GM19240 (cell line): ENCODE data around the gene FNBP1.

Experiments used
- DNase-seq: peaks from one replicate; pipeline ENCODE4 v3.0.0; 2011; ENCODE audit warnings: low spot score; ENCODE audit not compliant: insufficient read length

The FNBP1 gene

GRCh38 chr9:129929496-129930125 is 113.4 kb downstream of the FNBP1 start:
- DNase-seq: no peak

- DNase-seq: no peak
Observed at GRCh38 chr9:129923589-129923988, 119.4 kb downstream of the FNBP1 start.

GRCh38 chr9:129921905-129922304 is 121.1 kb downstream of the FNBP1 start:
- no peak for DNase-seq

- DNase-seq: no peak
Observed at GRCh38 chr9:129919841-129920240, 123.1 kb downstream of the FNBP1 start.

GRCh38 chr9:129919277-129919676 is 123.7 kb downstream of the FNBP1 start:
- DNase-seq: no peak

- no peak for DNase-seq
Observed at GRCh38 chr9:129918296-129918950, 124.6 kb downstream of the FNBP1 start.

GRCh38 chr9:129916707-129917106 is 126.3 kb downstream of the FNBP1 start:
- DNase-seq: no peak

- no peak for DNase-seq
Observed at GRCh38 chr9:129914051-129914450, 128.9 kb downstream of the FNBP1 start.

- DNase-seq: no peak
Observed at GRCh38 chr9:129910628-129911567, 132.1 kb downstream of the FNBP1 start.

- DNase-seq: no peak
Observed at GRCh38 chr9:129909851-129910250, 133.1 kb downstream of the FNBP1 start.

- DNase-seq: no peak
Observed at GRCh38 chr9:129908906-129909305, 134.1 kb downstream of the FNBP1 start.

- no peak for DNase-seq
Observed at GRCh38 chr9:129907201-129907600, 135.8 kb downstream of the FNBP1 start.

GRCh38 chr9:129906298-129906697 is 136.7 kb downstream of the FNBP1 start:
- DNase-seq: no peak

- DNase-seq: no peak
Observed at GRCh38 chr9:129904734-129905133, 138.3 kb downstream of the FNBP1 start.

GRCh38 chr9:129902740-129903134 is 140.3 kb downstream of the FNBP1 start:
- DNase-seq: no peak

- no peak for DNase-seq
Observed at GRCh38 chr9:129901993-129902739, 140.8 kb downstream of the FNBP1 start.

- no peak for DNase-seq
Observed at GRCh38 chr9:129900263-129901027, 142.5 kb downstream of the FNBP1 start.

- DNase-seq: no peak
Observed at GRCh38 chr9:129899620-129900019, 143.4 kb downstream of the FNBP1 start.

- no peak for DNase-seq
Observed at GRCh38 chr9:129898185-129898584, 144.8 kb downstream of the FNBP1 start.

- no peak for DNase-seq
Observed at GRCh38 chr9:129897263-129897662, 145.7 kb downstream of the FNBP1 start.
